Measurements from ENCODE around the gene ZNF582.

The ZNF582 gene

DNA sequence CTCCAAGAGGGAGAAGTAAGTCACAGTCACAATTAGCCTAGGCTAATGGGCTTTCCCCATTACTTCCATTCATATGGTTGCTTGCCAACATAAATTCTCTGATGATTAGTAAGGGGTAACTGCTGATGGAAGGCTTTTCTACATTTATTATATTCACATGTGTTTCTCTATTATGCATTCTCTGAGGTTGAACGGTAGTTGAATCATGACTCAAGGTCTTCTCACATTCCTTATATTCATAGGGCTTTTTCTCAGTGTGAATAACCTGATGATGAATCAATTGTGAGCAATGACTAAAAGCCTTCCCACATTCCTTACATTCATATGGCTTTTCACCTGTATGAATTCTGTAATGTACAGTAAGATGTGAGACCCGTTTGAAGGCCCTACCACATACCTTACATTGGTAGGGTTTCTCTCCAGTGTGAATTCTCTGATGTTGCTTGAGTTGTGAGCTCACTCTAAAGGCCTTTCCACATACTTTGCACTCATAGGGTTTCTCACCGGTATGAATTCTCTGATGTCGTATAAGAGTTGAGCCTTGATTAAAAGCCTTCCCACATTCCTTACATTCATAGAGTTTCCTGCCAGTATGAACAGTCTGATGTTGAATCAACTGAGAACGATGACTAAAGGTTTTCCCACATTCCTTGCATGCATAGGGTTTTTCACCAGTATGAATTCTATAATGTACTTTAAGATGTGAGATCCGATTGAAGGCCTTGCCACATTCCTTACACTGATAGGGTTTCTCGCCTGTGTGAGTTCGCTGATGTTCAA is 9.3 kb downstream of the ZNF582 start:
- H2BK5ac ChIP-seq (ENCODE audit: low read length), result no peak overlapping the region
- no peak overlapping the region for H3K23ac ChIP-seq (ENCODE audit: low read length)
- H2BK120ac ChIP-seq (ENCODE audit: low read depth, low read length), result no peak overlapping the region
- H3K36me3 ChIP-seq (ENCODE audit: control insufficient read depth, insufficient read depth, low read length), result no peaks in the 10 kb centered on the region
- no peak overlapping the region for H3K4me2 ChIP-seq (ENCODE audit: low read length)
- no peak overlapping the region for H2BK15ac ChIP-seq (replicated peaks; ENCODE audit: low read depth)
- no peak for DNase-seq
- no peak overlapping the region for H3K27ac ChIP-seq (ENCODE audit: low read depth, low read length)
- H3K9ac ChIP-seq (ENCODE audit: low read length), result no peak overlapping the region
- H2AK5ac ChIP-seq (ENCODE audit: low read length), result no peak overlapping the region
- no peak overlapping the region for H3K56ac ChIP-seq (ENCODE audit: low read length)
- no peak overlapping the region for H4K5ac ChIP-seq (ENCODE audit: low read length)
- no CpG with 5 or more reads among the region's 8 CpGs for WGBS (ENCODE audit: extremely low coverage, insufficient coverage, low lambda C conversion rate)
- no peaks in the 10 kb centered on the region for H3K27me3 ChIP-seq (ENCODE audit: insufficient read depth, low read length, poor library complexity)
- H3K4ac ChIP-seq (ENCODE audit: low read depth, low read length), result no peak overlapping the region
- no peaks in the 10 kb centered on the region for H3K79me1 ChIP-seq (ENCODE audit: low read length)
- H3K4me3 ChIP-seq (ENCODE audit: low read length), result no peak overlapping the region
- no peaks in the 10 kb centered on the region for H3K4me1 ChIP-seq (ENCODE audit: control insufficient read depth, low read depth, low read length)
- H3K18ac ChIP-seq (ENCODE audit: low read length), result no peak overlapping the region
- H3K79me2 ChIP-seq (ENCODE audit: control insufficient read depth, insufficient read depth, low read length), result no peaks in the 10 kb centered on the region
- H4K8ac ChIP-seq (ENCODE audit: low read depth, low read length), result no peak overlapping the region

DNA sequence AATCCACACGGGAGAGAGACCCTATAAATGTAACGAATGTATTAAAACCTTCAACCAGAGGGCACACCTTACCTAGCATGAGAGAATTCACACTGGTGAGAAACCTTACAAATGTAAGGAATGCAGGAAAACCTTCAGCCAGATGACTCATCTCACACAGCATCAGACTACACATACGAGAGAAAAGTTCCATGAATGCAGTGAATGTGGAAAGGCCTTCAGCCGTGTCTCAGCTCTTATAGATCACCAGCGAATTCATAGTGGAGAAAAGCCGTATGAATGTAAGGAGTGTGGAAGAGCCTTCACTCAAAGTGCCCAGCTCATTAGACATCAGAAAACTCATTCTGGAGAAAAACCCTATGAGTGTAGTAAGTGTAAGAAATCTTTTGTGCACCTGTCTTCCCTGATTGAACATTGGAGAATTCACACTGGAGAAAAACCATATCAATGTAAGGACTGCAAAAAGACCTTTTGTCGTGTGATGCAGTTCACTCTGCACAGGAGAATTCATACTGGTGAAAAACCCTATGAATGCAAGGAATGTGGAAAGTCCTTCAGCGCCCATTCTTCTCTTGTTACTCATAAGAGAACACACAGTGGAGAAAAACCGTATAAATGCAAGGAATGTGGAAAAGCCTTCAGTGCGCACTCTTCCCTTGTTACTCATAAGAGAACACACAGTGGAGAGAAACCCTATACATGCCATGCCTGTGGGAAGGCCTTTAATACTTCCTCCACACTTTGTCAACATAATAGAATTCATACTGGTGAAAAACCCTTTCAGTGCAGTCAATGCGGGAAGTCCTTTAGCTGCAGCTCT is 16.0 kb downstream of the ZNF582 start:
- H4K8ac ChIP-seq (ENCODE audit: low read depth, low read length), result no peak overlapping the region
- H2AK5ac ChIP-seq (ENCODE audit: low read length), result no peak overlapping the region
- H3K4me3 ChIP-seq (ENCODE audit: low read length), result peak overlapping the region; percentile 24
- no peak overlapping the region for H3K18ac ChIP-seq (ENCODE audit: low read length)
- WGBS (ENCODE audit: extremely low coverage, insufficient coverage, low lambda C conversion rate), result no CpG with 5 or more reads among the region's 11 CpGs
- H3K4me2 ChIP-seq (ENCODE audit: low read length), result no peak overlapping the region
- H2BK5ac ChIP-seq (ENCODE audit: low read length), result no peak overlapping the region
- no peaks in the 10 kb centered on the region for H3K27me3 ChIP-seq (ENCODE audit: insufficient read depth, low read length, poor library complexity)
- no peak overlapping the region for H2BK120ac ChIP-seq (ENCODE audit: low read depth, low read length)
- H3K79me2 ChIP-seq (ENCODE audit: control insufficient read depth, insufficient read depth, low read length), result no peaks in the 10 kb centered on the region
- H4K5ac ChIP-seq (ENCODE audit: low read length), result no peak overlapping the region
- H3K56ac ChIP-seq (ENCODE audit: low read length), result no peak overlapping the region
- no peaks in the 10 kb centered on the region for H3K4me1 ChIP-seq (ENCODE audit: control insufficient read depth, low read depth, low read length)
- no peaks in the 10 kb centered on the region for H3K79me1 ChIP-seq (ENCODE audit: low read length)
- peak; percentile 64 for DNase-seq
- H3K9ac ChIP-seq (ENCODE audit: low read length), result no peak overlapping the region
- H2BK15ac ChIP-seq (replicated peaks; ENCODE audit: low read depth), result no peak overlapping the region
- no peak overlapping the region for H3K27ac ChIP-seq (ENCODE audit: low read depth, low read length)
- H3K4ac ChIP-seq (ENCODE audit: low read depth, low read length), result no peak overlapping the region
- no peak overlapping the region for H3K23ac ChIP-seq (ENCODE audit: low read length)
- H3K36me3 ChIP-seq (ENCODE audit: control insufficient read depth, insufficient read depth, low read length), result peaks cover 21% of the 10 kb centered on the region

DNA sequence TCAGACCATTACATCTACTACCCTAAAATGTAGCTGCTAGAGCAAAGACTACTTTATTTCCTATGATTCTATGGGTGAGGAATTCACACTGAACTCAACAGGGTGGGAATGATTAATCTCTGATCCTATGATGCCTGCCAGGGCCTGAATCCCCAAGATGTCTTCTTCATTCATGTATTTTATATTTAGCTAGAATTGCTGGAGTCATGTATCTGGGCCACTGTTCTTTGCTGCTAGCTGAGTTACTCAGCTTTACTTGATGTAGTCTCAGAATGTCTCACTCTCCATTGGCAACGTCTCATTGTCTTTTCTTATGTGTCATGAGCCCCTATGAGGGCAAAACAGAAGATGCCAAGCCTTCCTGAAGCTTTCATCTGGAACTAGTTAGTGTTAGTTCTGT is 21.1 kb downstream of the ZNF582 start:
- no peak overlapping the region for H2BK120ac ChIP-seq (ENCODE audit: low read depth, low read length)
- no peak overlapping the region for H2BK5ac ChIP-seq (ENCODE audit: low read length)
- H3K79me2 ChIP-seq (ENCODE audit: control insufficient read depth, insufficient read depth, low read length), result peaks cover 12% of the 10 kb centered on the region
- no CpG with 5 or more reads among the region's 1 CpG for WGBS (ENCODE audit: extremely low coverage, insufficient coverage, low lambda C conversion rate)
- H3K23ac ChIP-seq (ENCODE audit: low read length), result no peak overlapping the region
- H3K79me1 ChIP-seq (ENCODE audit: low read length), result peaks cover 12% of the 10 kb centered on the region
- H3K27ac ChIP-seq (ENCODE audit: low read depth, low read length), result no peak overlapping the region
- peaks cover 6% of the 10 kb centered on the region for H3K4me1 ChIP-seq (ENCODE audit: control insufficient read depth, low read depth, low read length)
- DNase-seq, result no peak
- H3K27me3 ChIP-seq (ENCODE audit: insufficient read depth, low read length, poor library complexity), result no peaks in the 10 kb centered on the region
- no peak overlapping the region for H3K18ac ChIP-seq (ENCODE audit: low read length)
- H3K4me3 ChIP-seq (ENCODE audit: low read length), result no peak overlapping the region
- H4K8ac ChIP-seq (ENCODE audit: low read depth, low read length), result no peak overlapping the region
- H3K9ac ChIP-seq (ENCODE audit: low read length), result no peak overlapping the region
- H3K56ac ChIP-seq (ENCODE audit: low read length), result no peak overlapping the region
- H4K5ac ChIP-seq (ENCODE audit: low read length), result no peak overlapping the region
- no peak overlapping the region for H3K4me2 ChIP-seq (ENCODE audit: low read length)
- H3K4ac ChIP-seq (ENCODE audit: low read depth, low read length), result no peak overlapping the region
- H2AK5ac ChIP-seq (ENCODE audit: low read length), result no peak overlapping the region
- no peak overlapping the region for H2BK15ac ChIP-seq (replicated peaks; ENCODE audit: low read depth)
- H3K36me3 ChIP-seq (ENCODE audit: control insufficient read depth, insufficient read depth, low read length), result peaks cover 18% of the 10 kb centered on the region

DNA sequence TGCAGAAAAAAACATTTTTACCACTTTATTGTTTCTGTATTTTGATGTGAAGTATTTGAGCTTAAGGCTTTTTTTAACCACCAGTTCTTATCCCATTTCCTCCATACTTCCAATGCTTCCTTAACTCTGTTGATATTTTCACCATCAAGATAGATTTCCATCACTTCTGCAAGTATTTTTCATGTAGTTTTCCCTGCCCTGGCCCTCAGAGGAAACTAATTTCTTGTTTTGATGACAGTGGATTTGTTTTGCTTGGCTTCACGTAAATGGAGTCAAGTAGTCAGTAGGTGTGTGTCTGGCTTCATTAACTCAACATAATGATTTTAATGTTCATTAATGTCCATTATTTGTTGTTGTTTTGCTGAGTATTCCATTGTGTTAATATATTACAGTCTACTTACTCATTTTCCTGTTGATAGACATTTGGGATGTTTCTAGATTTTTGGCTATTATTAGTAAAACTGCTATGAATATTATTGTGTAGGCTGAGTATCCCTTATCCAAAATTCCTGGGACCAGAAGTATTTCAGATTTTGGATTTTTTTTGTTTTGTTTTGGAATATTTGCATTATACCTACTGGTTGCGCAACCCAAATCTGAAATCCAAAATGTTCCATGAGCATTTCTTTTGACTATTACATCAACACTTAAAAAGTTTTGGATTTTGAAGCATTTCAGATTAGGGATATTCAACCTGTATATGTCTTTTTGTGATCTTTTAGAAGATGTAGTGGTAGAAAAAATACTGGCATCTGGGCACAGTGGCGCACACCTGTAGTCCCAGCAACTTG is 23.3 kb downstream of the ZNF582 start:
- peaks cover 6% of the 10 kb centered on the region for H3K4me1 ChIP-seq (ENCODE audit: control insufficient read depth, low read depth, low read length)
- H3K79me1 ChIP-seq (ENCODE audit: low read length), result peaks cover 12% of the 10 kb centered on the region
- peaks cover 2% of the 10 kb centered on the region for H3K27me3 ChIP-seq (ENCODE audit: insufficient read depth, low read length, poor library complexity)
- H2AK5ac ChIP-seq (ENCODE audit: low read length), result no peak overlapping the region
- H3K4ac ChIP-seq (ENCODE audit: low read depth, low read length), result no peak overlapping the region
- no peak overlapping the region for H3K4me2 ChIP-seq (ENCODE audit: low read length)
- H3K36me3 ChIP-seq (ENCODE audit: control insufficient read depth, insufficient read depth, low read length), result peaks cover 9% of the 10 kb centered on the region
- no peak for DNase-seq
- H3K79me2 ChIP-seq (ENCODE audit: control insufficient read depth, insufficient read depth, low read length), result peaks cover 12% of the 10 kb centered on the region
- no CpG with 5 or more reads among the region's 3 CpGs for WGBS (ENCODE audit: extremely low coverage, insufficient coverage, low lambda C conversion rate)
- no peak overlapping the region for H3K27ac ChIP-seq (ENCODE audit: low read depth, low read length)
- no peak overlapping the region for H3K9ac ChIP-seq (ENCODE audit: low read length)
- no peak overlapping the region for H3K56ac ChIP-seq (ENCODE audit: low read length)
- no peak overlapping the region for H4K5ac ChIP-seq (ENCODE audit: low read length)
- no peak overlapping the region for H4K8ac ChIP-seq (ENCODE audit: low read depth, low read length)
- no peak overlapping the region for H3K4me3 ChIP-seq (ENCODE audit: low read length)
- H2BK120ac ChIP-seq (ENCODE audit: low read depth, low read length), result no peak overlapping the region
- H2BK5ac ChIP-seq (ENCODE audit: low read length), result no peak overlapping the region
- no peak overlapping the region for H2BK15ac ChIP-seq (replicated peaks; ENCODE audit: low read depth)
- H3K18ac ChIP-seq (ENCODE audit: low read length), result no peak overlapping the region
- H3K23ac ChIP-seq (ENCODE audit: low read length), result no peak overlapping the region

DNA sequence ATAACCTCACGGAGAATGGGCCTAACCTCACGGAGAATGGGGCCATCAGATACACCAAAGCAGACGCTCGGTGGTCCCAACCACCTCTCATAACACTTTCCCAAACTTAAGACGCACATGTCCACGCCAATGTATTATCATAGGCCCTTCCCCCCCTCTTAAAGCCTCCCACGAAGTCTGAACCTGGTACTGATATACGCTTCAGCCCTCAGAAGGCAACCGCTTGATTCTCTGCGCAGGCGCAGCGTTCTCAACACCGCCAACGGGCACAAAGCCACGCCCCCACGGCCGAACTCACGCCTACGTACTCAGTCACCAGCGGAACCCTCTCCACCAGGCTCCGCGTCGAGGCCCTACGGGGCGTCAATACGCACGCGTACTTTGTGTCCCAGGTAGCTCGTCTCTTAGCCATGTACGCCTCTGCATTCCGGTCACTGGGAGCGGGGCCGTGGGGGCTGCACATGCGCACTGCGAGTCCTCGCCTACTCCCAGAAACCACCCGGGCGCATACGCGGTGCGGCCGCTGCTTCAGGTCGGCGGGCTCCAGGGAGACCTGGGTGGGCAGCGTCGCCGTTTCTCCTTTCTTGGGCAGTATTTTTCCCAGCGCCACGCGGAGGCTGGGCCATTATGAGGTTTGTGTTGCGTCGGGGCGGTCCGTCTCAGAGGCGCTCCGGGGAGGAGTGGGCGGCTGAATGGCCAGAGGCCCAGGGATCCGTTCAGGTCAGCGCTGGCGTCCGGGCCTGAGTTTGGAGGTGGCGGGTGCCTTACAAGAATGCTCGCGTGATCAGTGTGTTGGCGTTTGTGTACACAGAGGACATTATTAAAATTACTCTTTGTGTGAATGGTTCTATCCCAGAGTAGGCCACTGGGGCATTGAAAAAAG is 25.3 kb downstream of the ZNF582 start:
- no peak overlapping the region for H3K23ac ChIP-seq (ENCODE audit: low read length)

More for the DNA sequence above, 25.3 kb downstream of the ZNF582 start:
- peaks cover 2% of the 10 kb centered on the region for H3K27me3 ChIP-seq (ENCODE audit: insufficient read depth, low read length, poor library complexity)
- no peak overlapping the region for H2BK5ac ChIP-seq (ENCODE audit: low read length)
- H3K4ac ChIP-seq (ENCODE audit: low read depth, low read length), result no peak overlapping the region
- DNase-seq, result peak; percentile 99
- no peak overlapping the region for H4K8ac ChIP-seq (ENCODE audit: low read depth, low read length)
- H3K79me1 ChIP-seq (ENCODE audit: low read length), result peaks cover 12% of the 10 kb centered on the region
- no peaks in the 10 kb centered on the region for H3K36me3 ChIP-seq (ENCODE audit: control insufficient read depth, insufficient read depth, low read length)
- peak overlapping the region; percentile 95 for H3K56ac ChIP-seq (ENCODE audit: low read length)
- H2BK120ac ChIP-seq (ENCODE audit: low read depth, low read length), result peak overlapping the region; percentile 19
- H3K9ac ChIP-seq (ENCODE audit: low read length), result peak overlapping the region; percentile 91
- H3K18ac ChIP-seq (ENCODE audit: low read length), result peak overlapping the region; percentile 33
- H2BK15ac ChIP-seq (replicated peaks; ENCODE audit: low read depth), result no peak overlapping the region
- H2AK5ac ChIP-seq (ENCODE audit: low read length), result no peak overlapping the region
- H3K4me3 ChIP-seq (ENCODE audit: low read length), result peak overlapping the region; percentile 91
- no peak overlapping the region for H4K5ac ChIP-seq (ENCODE audit: low read length)
- no CpG with 5 or more reads among the region's 65 CpGs for WGBS (ENCODE audit: extremely low coverage, insufficient coverage, low lambda C conversion rate)
- H3K4me2 ChIP-seq (ENCODE audit: low read length), result peak overlapping the region; percentile 91
- H3K4me1 ChIP-seq (ENCODE audit: control insufficient read depth, low read depth, low read length), result peaks cover 6% of the 10 kb centered on the region
- peaks cover 12% of the 10 kb centered on the region for H3K79me2 ChIP-seq (ENCODE audit: control insufficient read depth, insufficient read depth, low read length)
- H3K27ac ChIP-seq (ENCODE audit: low read depth, low read length), result peak overlapping the region; percentile 85
